ENCODE results near the gene MAX. TPM values are rescaled to one million over a fixed set of nuclear protein-coding genes. Genes with fewer than 3 reads are reported as not detected.

Gene MAX
- total RNA-seq, 1 donor from 2014 or later, result 83.2 TPM

- no peaks in the 10 kb centered on the region for H3K9me3 Mint-ChIP-seq
- H3K4me1 Mint-ChIP-seq, result peaks cover 11% of the 10 kb centered on the region
- H3K27me3 Mint-ChIP-seq (ENCODE audit: low read depth), result no peaks in the 10 kb centered on the region
- no peak for TF ChIP-seq CTCF (IDR thresholded peaks at IDR 0.05; ENCODE audit: unreplicated experiment)
- H3K36me3 Mint-ChIP-seq, result peaks cover 47% of the 10 kb centered on the region
- H3K4me3 Mint-ChIP-seq, result no peak overlapping the region
- no peak for DNase-seq (ENCODE audit: low spot score in 2 of 2, unreplicated experiment in 2 of 2)
- H3K27ac Mint-ChIP-seq, result peak overlapping the region; percentile 4
These were observed 58.3 kb downstream of the MAX start for GRCh38 chr14:65043893-65044595.

- Mint-ChIP-seq H3K9me3 (no peaks in the 10 kb centered on the region), H3K36me3 (peaks cover 51% of the 10 kb centered on the region), H3K27me3 (ENCODE audit: low read depth) (no peaks in the 10 kb centered on the region), H3K4me3 (no peak overlapping the region), H3K4me1 (peaks cover 11% of the 10 kb centered on the region), H3K27ac (peak overlapping the region; percentile 35)
- TF ChIP-seq CTCF (IDR thresholded peaks at IDR 0.05; ENCODE audit: unreplicated experiment), result no peak
- no peak for DNase-seq (ENCODE audit: low spot score in 2 of 2, unreplicated experiment in 2 of 2)
These were observed 59.5 kb downstream of the MAX start for GRCh38 chr14:65042731-65043372.

GRCh38 chr14:65042296-65042695 lies 60.0 kb downstream of the MAX start:
- TF ChIP-seq CTCF (IDR thresholded peaks at IDR 0.05; ENCODE audit: unreplicated experiment), result no peak
- Mint-ChIP-seq H3K4me3 (no peak overlapping the region), H3K27me3 (ENCODE audit: low read depth) (no peaks in the 10 kb centered on the region), H3K36me3 (peaks cover 49% of the 10 kb centered on the region), H3K9me3 (no peaks in the 10 kb centered on the region), H3K4me1 (peaks cover 8% of the 10 kb centered on the region), H3K27ac (peak overlapping the region; percentile 35)
- no peak for DNase-seq (ENCODE audit: low spot score in 2 of 2, unreplicated experiment in 2 of 2)

DNA sequence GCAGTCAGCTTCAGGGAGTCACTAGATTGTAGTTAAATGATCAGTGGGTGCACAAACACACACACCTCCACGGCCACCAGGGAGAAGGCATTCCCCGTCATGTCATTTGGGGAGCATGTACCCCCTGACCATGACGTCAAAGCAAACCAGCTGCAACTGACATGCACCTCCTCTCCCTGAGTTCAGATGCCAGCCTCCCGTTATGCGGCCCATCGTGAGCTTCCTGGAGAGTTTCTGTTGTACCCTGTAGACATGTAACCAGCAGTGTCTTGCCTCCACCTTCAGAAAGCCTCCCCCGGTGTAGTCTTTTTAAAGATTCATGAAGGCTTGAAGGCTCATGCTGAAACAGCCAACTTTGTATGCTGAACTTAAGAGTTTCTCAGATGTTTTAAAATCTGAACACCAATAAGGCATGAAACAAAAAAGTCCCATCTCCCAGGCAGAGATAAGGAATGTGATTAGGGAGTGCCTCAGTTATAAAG lies 60.8 kb downstream of the MAX start:
- peaks cover 46% of the 10 kb centered on the region for H3K36me3 Mint-ChIP-seq
- TF ChIP-seq CTCF (IDR thresholded peaks at IDR 0.05; ENCODE audit: unreplicated experiment), result no peak
- no peak overlapping the region for H3K27ac Mint-ChIP-seq
- no peak for DNase-seq (ENCODE audit: low spot score in 2 of 2, unreplicated experiment in 2 of 2)
- no peaks in the 10 kb centered on the region for H3K9me3 Mint-ChIP-seq
- H3K27me3 Mint-ChIP-seq (ENCODE audit: low read depth), result no peaks in the 10 kb centered on the region
- H3K4me3 Mint-ChIP-seq, result no peak overlapping the region
- H3K4me1 Mint-ChIP-seq, result peaks cover 7% of the 10 kb centered on the region

GRCh38 chr14:65040666-65041433 lies 61.5 kb downstream of the MAX start:
- no peak overlapping the region for H3K4me3 Mint-ChIP-seq
- no peaks in the 10 kb centered on the region for H3K9me3 Mint-ChIP-seq
- H3K27me3 Mint-ChIP-seq (ENCODE audit: low read depth), result no peaks in the 10 kb centered on the region
- no peak overlapping the region for H3K27ac Mint-ChIP-seq
- DNase-seq (ENCODE audit: low spot score in 2 of 2, unreplicated experiment in 2 of 2), result no peak
- peaks cover 7% of the 10 kb centered on the region for H3K4me1 Mint-ChIP-seq
- peaks cover 46% of the 10 kb centered on the region for H3K36me3 Mint-ChIP-seq
- no peak for TF ChIP-seq CTCF (IDR thresholded peaks at IDR 0.05; ENCODE audit: unreplicated experiment)

Measured in mesothelial cell of epicardium (in vitro differentiated cells).